ENCODE measurements around the gene YARS1. TPM values are rescaled to one million over a fixed set of nuclear protein-coding genes. Genes with fewer than 3 reads are reported as not detected.
A peak's percentile ranks its signal among the peaks of the same experiment; 100 is the strongest.
"Not testable (repeated sequence)": the region's sequence is repeated elsewhere in the genome, so short reads cannot be mapped to it uniquely, and the experiment has no call there.

Gene YARS1
- total RNA-seq, 1 donor from 2014 or later = 111 TPM

DNA sequence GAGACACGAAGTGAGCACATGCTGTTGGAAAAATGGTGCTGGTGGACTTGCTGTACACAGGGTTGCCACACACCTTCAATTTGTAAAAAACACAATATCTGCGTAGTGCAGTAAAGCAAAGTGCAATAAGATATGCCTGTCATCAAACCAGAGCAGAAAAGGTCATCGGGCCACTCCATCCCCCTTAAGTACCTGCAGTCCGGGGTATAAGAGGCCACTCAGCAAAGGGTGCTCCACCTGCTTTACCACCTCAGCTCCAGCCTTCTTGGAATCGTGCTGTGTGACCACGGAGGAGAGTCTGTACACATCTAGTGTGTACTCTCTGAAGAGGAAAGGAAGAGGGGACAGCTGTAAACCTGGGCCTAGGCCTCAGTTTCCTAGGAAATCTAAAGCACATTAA lies 10.9 kb downstream of the YARS1 start:
- intact Hi-C loops (cut with DNase I) = no loop called here
- ATAC-seq (peak; percentile 96), DNase-seq (peak; percentile 70)
- Histone ChIP-seq H3K36me3 (peaks cover 76% of the 10 kb centered on the region), H3K4me1 (peaks cover 5% of the 10 kb centered on the region), H3K27me3 (no peaks in the 10 kb centered on the region), H3K27ac (no peak overlapping the region), H3K9me3 (no peaks in the 10 kb centered on the region), H3K4me3 (no peak overlapping the region)
- TF ChIP-seq, protein P1, sequence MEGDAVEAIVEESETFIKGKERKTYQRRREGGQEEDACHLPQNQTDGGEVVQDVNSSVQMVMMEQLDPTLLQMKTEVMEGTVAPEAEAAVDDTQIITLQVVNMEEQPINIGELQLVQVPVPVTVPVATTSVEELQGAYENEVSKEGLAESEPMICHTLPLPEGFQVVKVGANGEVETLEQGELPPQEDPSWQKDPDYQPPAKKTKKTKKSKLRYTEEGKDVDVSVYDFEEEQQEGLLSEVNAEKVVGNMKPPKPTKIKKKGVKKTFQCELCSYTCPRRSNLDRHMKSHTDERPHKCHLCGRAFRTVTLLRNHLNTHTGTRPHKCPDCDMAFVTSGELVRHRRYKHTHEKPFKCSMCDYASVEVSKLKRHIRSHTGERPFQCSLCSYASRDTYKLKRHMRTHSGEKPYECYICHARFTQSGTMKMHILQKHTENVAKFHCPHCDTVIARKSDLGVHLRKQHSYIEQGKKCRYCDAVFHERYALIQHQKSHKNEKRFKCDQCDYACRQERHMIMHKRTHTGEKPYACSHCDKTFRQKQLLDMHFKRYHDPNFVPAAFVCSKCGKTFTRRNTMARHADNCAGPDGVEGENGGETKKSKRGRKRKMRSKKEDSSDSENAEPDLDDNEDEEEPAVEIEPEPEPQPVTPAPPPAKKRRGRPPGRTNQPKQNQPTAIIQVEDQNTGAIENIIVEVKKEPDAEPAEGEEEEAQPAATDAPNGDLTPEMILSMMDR (IDR thresholded peaks at IDR 0.05) = no peak

DNA sequence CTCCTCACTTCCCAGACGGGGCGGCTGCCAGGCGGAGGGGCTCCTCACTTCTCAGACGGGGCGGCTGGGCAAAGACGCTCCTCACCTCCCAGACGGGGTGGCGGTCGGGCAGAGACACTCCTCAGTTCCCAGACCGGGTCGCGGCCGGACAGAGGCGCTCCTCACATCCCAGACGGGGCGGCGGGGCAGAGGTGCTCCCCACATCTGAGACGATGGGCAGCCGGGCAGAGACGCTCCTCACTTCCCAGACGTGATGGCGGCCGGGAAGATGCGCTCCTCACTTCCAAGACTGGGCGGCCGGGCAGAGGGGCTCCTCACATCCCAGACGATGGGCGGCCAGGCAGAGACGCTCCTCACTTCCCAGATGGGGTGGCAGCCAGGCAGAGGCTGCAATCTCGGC lies 12.7 kb downstream of the YARS1 start:
- H3K9me3 ChIP-seq; H3K4me1 ChIP-seq; ATAC-seq; H3K4me3 ChIP-seq; DNase-seq; H3K27me3 ChIP-seq; H3K27ac ChIP-seq; intact Hi-C loops (cut with DNase I): not testable (repeated sequence)
- H3K36me3 ChIP-seq = peaks cover 80% of the 10 kb centered on the region

DNA sequence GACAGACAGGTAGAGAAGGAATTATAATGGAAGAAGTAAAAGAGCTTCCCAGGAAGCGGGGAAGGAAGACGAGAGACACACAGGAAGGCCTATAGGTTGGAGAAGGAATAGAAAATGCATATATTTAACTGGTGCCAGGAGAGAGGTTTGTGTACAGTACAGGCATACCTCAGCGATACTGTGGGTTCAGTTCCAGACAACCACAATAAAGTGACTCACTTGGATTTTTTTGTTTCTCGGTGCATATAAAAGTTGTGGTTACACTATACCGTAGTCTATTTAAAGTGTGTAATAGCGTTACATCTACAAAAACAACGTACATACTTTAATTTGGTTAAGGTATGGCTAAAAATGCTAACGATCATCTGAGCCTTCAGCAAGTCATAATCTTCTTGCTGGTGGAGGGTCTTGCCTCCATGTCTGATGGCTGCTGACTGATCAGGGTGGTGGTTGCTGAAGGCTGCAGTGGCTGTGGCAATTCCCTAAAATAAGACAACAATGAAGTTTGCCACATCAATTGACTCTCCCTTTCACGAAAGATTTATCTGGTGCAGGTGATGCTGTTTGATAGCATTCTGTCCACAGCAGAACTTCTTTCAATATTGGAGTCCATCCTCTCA lies 16.0 kb downstream of the YARS1 start:
- H3K4me3 ChIP-seq = no peak overlapping the region
- H3K4me1 ChIP-seq = no peaks in the 10 kb centered on the region
- DNase-seq = no peak
- intact Hi-C loops (cut with DNase I) = no loop called here
- TF ChIP-seq, protein P1 (IDR thresholded peaks at IDR 0.05) = no peak
- no peaks in the 10 kb centered on the region for H3K9me3 ChIP-seq
- H3K36me3 ChIP-seq = peaks cover 79% of the 10 kb centered on the region
- no peaks in the 10 kb centered on the region for H3K27me3 ChIP-seq
- no peak overlapping the region for H3K27ac ChIP-seq
- no peak for ATAC-seq

DNA sequence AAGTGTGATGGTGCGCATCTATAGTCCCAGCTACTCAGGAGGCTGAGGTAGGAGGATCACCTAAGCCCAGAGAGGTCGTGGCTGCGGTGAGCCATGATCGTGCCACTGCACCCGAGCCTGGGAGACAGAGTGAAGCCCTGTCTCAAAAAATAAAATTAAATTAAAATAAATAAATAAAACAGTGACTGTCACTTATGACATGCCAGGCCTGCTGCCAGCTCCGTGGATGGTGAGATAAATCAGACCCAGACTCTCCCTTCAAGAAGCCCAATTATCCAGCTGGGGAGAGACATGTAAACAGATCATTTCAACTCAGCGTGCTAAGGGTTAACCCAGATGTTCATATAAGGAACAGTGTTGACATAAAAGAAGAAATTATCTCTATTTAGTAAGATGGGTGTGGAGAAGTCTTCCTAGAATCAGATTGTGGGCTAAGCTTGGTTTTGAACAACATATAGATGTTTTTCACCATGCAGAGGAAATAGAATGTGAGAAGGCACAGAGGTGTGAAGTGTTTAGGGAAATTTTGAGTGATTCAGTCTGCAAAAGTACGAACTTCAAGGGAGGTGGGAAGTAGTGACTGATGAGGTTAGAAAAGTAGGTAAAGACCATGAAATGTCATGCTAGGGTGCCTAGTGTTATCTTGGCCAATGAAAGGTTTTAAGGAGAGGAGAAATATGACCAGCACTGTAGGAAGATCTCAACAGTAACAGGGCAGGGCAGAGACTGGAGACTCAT lies 18.3 kb downstream of the YARS1 start:
- no peak overlapping the region for H3K4me3 ChIP-seq

DNA sequence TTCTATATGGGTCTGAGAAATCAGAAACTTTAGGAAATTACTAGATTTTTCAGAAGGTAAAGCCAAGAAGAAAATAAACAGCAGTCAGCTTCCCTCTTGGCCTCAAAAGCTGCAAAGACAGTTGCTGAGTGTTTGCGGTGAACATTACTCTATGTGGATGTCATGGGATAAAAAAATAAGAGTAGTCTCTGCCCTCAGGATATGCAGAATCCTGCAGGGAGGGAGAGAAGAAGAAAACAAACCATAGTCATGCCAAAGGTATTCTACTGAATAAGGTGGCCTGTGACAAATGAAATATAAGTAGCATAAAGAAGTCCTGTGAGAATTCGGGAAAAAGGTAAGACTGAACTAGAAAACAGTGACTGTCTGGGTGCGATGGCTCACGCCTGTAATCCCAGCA lies 19.0 kb downstream of the YARS1 start:
- no peaks in the 10 kb centered on the region for H3K27me3 ChIP-seq
- H3K4me3 ChIP-seq = no peak overlapping the region
- H3K36me3 ChIP-seq = peaks cover 83% of the 10 kb centered on the region
- no peak overlapping the region for H3K27ac ChIP-seq
- ATAC-seq = no peak
- TF ChIP-seq, protein P1 (IDR thresholded peaks at IDR 0.05) = no peak
- H3K9me3 ChIP-seq = no peaks in the 10 kb centered on the region
- DNase-seq = no peak
- intact Hi-C loops (cut with DNase I) = no loop called here
- no peaks in the 10 kb centered on the region for H3K4me1 ChIP-seq

More for the DNA sequence above, 18.3 kb downstream of the YARS1 start:
- H3K9me3 ChIP-seq = no peaks in the 10 kb centered on the region
- TF ChIP-seq, protein P1 (IDR thresholded peaks at IDR 0.05) = no peak
- no peaks in the 10 kb centered on the region for H3K27me3 ChIP-seq
- no peaks in the 10 kb centered on the region for H3K4me1 ChIP-seq
- intact Hi-C loops (cut with DNase I) = no loop called here
- DNase-seq = no peak
- H3K36me3 ChIP-seq = peaks cover 81% of the 10 kb centered on the region
- ATAC-seq = no peak
- no peak overlapping the region for H3K27ac ChIP-seq

DNA sequence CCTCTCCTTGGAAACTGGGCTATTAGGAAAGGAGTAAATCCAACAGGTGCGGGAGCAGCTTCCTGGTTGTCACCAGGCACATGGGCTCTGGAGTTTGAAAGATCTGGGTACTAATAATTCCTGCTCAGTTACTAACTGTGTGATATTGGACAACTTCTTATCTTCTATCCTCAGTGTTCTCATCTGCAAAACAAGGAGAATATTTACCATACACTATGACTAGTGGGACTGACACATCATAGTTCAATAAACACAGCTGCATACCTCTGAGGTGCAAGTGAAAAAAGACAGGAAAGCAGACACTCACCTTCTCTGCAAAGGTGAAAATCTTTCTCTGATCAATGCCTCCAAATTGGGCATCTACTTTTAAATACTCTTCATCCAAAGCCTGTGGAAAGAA lies 19.7 kb downstream of the YARS1 start:
- H3K27ac ChIP-seq = no peak overlapping the region
- TF ChIP-seq, protein P1 (IDR thresholded peaks at IDR 0.05) = no peak
- no peak overlapping the region for H3K4me3 ChIP-seq
- H3K9me3 ChIP-seq = no peaks in the 10 kb centered on the region
- intact Hi-C loops (cut with DNase I) = no loop called here
- ATAC-seq (no peak), DNase-seq (no peak)
- no peaks in the 10 kb centered on the region for H3K27me3 ChIP-seq
- H3K36me3 ChIP-seq = peaks cover 83% of the 10 kb centered on the region
- H3K4me1 ChIP-seq = no peaks in the 10 kb centered on the region

DNA sequence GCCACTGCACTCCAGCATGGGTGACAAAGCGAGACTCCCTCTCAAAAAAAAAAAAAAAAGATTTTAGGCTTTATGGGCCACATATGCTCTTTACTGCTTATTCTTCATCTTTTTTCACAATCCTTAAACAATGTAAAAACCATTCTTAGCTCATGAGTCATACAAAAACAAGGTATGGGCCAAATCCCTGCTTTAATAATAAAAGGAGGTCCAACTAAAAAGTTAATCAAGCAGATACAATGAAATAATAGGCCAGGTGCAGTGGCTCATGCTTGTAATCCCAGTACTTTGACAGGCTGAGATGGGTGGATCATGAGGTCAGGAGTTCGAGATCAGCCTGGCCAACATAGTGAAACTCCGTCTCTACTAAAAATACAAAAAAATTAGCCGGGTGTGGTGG lies 21.4 kb downstream of the YARS1 start:
- DNase-seq; H3K4me1 ChIP-seq; H3K4me3 ChIP-seq; H3K27ac ChIP-seq; H3K9me3 ChIP-seq; intact Hi-C loops (cut with DNase I); H3K27me3 ChIP-seq; ATAC-seq: not testable (repeated sequence)
- H3K36me3 ChIP-seq = peaks cover 86% of the 10 kb centered on the region
